ENCODE data around the gene AATK.

Gene AATK

DNA sequence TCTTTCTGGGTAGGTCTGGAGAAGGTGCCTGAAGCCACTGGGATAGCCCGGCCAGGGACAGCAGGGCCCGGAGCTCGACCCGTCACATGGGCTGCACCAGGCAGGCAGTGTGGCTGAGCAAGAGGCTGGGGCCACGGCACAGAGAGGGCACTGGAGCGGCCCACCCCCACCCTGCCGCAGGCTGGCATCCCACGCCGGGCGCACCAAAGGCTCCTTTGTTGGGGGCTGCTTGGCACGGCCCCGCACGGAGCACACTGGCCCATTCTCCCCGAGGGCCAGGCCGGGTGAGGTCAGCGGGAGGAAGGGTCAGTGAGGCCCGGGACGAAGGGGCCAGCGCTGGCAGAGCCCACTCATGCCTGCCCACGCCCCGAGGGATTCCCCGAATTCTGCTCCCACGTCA, 37.2 kb downstream of the AATK start:
- no peak for DNase-seq (ENCODE audit: low spot score)

DNA sequence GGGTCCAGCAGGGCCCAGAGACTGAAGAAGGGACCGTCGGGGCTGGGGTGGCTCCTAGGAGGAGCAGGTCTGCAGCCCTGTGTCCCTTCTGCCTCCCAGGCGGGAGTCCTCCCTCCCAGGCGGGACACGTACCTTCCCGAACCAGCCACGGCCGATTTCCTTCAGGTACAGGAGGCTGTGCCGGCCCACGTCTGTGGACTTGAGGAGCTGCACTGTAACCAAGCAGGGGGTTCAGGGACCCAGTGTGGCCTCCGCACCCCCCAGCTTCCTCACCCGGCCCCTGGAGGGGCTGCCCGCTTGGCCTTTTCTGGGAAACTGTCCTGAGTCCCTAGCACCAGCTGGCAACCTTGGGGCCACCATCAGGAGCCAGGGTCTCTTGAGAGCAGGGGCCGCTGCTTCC, 37.7 kb downstream of the AATK start:
- no peak for DNase-seq (ENCODE audit: low spot score)

DNA sequence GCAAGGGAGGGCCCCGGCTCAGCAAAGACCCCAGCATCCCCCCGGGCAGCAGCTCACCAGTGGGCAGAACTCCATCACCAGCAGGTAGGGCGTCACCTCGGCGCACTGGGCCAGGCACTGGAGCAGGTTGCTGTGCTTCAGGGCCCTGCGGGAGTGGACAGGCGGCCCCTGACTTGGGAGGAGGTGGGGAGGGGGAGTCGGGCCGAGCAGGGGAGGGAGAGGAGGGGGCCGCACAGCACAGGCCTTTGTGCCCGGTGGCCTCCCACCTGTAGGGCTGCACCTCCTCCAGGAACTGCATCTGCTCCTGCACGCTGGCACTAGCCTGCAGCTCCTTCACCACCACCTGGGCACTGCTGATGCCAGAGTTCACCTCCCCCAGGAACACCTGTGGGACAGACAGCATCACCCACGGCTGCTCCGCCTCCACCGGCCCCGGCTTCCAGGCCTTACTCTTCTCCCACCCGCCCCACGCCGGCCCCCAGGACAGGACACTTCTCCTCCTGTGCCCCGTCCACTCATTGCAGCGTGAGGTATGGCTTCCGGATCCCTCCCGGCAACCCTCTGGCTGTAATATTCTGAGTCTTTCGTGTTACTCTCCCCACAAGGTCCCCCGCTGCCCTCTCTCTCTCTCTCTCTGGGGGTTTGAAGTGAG, 38.4 kb downstream of the AATK start:
- DNase-seq (ENCODE audit: low spot score): no peak

DNA sequence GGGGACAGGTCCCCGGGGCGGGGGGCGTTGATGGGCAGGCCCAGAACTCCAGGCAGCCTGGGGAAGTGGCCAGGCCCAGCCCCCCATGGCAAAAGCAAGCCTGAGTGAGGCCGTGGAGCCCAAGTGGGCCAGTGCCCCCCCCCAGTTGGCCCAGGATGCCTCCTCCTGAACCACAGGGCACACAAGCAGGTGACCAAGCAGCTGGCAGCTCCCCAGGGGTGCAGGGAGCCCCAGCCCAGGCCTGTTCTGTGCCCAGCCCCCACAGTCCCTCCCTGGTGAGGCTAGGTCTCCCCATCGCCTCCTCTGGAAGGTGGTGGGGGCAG, 38.9 kb downstream of the AATK start:
- DNase-seq (ENCODE audit: low spot score): no peak

DNA sequence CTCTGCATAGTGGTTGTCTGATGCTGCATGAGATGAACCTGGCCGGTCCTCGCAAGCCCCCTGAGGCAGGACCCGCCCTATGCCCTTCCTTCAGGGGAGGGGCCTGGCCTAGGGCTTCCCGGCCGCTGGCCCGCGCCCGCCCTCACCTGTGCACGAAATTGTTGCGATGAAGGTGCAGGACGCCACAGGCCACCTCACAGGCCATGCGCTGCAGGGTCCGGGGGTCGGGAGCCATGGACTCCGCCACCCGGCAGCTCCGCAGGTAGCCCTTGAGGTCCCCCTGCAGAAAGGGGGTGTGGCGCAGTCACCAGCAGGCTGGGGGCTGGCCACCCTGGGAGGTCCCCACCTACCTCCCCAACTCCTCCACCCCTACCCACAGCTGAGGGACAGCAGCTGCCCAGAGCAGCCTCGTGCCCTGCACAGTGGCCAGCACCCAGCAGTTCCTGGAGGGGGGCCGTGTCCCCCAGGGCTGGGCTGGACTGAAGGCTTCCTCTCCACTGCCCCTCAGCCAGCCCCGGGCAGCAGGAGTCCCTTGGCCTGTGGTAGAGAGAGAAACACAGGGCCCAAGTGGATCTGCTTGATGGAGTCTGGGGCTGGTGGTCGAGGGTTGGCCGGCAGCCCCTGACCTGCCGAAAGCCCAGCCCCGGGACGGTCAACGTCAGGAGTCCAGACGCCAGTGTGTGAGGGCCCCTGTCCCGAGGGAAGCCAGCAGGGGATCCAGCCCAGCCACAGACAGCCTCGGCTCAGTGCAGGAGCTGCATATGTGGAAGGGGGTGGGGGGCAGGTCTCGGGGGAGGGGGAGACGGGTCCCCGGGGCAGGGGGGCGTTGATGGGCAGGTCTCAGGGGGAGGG, 39.5 kb downstream of the AATK start:
- DNase-seq (ENCODE audit: low spot score): no peak

DNA sequence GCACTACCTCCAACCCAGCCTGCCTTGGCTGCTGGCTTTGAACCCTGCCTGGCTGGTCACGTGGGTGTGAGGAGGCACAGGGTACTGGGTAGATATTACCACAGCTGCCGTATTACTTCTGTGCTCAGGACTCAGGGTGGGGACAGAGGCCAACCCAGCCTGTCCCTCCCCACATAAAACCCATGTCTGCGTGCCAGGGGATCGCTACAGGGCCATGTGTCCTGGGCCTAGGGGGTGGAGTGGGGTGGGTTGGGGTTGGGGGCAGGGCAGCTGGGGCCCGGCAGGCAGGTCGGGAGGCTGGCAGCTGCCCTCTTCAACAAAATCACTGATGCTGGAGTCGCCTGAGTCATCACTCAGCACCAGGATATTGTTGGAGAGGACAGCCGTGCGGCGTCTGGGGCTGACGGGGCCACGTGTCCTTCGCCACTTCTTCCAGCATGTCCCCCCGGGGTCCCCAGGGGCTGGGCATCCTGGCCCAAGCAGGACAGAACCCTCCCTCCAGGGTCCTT, 40.4 kb downstream of the AATK start:
- no peak for DNase-seq (ENCODE audit: low spot score)

DNA sequence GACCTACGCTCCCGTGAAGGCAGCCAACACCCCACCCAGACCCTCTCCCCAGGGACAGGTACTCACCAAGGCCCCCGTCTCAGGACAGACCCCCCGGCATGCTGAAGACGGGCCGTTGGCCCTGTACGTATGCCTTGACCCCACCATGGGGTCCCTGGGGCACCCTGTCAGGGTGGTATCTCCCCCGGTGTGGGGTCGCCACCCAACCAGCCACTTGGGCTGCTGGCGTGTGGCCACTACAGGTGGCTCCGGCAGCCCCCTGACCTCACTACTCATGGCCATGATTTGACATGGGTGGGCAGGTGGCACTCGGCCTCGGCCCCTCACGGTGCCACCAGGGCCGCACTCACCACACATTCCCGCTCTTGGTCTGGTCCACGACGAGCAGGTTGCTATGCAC, 41.6 kb downstream of the AATK start:
- DNase-seq (ENCODE audit: low spot score): no peak

DNA sequence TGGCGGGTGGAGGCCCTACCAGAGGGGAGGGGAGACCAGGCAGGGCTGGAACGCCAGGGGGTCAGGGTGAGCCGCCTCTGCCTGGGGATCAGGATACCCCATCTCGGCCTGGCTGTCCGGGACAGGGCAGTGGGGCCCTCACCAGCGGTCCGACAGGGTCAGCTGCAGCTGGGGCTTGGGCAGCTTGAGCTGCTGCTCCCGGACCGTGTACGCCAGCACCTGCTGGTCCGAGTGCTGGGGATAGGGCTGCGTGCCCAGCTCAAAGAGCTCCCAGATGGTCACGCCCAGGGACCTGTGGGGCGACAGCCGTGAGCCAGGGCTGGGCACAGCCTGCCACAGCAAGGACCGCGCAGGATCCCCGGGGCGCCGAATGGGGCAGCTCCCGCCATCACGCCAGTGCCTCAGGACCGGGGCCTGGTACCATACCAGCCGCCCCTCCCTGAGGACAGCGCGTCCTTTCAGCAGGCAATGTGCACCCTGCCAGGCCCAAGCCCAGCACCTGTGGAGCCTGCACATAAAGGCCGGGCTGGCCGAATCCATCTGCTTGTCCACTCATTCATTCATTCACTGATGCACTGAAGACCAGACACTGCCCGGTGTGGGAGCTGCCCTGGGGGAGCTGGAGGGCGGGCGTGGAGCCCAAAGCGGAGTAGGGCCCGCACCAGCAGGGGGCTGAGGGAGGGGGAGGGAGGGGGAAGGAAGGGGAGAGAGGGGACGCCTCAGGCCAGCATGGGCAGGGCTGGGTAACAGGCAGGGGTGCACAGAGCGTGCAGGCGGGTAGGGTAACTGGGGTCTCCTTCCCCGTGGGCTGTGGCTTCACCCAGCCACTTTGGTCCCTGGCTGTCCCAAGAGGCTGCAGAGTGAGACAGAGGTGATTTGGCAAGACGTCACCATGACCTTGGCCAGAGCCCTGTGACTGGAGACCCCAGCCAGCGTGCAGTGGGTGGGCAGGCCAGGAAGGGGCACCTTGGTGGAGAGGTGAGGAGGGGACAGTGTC, 42.7 kb downstream of the AATK start:
- DNase-seq (ENCODE audit: low spot score): no peak

DNA sequence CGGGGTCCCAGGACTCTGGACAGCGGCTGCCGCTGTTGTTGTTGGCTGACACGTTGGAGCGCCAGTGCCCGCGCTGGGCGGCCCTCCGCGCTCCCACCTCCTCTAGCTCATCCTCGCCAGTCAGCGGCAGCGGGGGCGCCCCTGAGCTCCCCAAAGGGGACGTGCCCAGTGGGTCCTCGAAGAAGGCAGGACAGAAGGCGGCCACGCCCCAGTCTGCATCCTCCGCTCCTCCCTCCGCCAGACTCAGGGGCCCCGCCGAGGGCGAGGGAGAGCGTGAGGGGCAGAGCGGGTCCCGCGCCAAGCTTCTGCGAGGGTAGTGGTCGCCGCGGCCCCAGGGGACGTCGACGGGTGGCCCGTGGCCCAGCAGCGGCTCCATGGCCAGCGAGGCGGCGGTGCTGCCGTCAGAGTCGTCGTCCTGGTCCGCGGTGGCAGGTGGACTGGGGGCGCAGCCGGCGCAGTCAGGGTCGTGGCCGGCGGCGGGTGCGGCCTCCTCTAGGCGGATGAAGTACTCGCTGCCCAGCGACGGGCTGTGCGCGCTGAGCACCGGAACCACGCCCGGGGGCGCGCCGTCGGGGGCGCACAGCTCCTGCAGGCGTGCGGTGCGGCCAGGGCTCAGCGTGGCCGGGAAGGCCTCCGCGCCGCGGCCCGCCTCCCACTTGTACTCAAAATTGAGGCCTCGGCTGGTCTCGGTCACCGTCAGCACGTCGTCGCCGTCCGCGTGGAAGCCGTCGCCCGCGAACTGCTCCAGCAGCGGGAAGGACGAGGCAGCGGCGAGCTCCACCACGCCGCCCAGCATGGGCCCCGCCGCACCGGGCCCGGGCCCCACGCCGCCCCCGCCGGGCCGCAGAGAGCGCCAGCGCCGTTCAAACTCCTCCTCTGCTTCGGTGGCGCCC, 43.9 kb downstream of the AATK start:
- DNase-seq (ENCODE audit: low spot score): no peak

DNA sequence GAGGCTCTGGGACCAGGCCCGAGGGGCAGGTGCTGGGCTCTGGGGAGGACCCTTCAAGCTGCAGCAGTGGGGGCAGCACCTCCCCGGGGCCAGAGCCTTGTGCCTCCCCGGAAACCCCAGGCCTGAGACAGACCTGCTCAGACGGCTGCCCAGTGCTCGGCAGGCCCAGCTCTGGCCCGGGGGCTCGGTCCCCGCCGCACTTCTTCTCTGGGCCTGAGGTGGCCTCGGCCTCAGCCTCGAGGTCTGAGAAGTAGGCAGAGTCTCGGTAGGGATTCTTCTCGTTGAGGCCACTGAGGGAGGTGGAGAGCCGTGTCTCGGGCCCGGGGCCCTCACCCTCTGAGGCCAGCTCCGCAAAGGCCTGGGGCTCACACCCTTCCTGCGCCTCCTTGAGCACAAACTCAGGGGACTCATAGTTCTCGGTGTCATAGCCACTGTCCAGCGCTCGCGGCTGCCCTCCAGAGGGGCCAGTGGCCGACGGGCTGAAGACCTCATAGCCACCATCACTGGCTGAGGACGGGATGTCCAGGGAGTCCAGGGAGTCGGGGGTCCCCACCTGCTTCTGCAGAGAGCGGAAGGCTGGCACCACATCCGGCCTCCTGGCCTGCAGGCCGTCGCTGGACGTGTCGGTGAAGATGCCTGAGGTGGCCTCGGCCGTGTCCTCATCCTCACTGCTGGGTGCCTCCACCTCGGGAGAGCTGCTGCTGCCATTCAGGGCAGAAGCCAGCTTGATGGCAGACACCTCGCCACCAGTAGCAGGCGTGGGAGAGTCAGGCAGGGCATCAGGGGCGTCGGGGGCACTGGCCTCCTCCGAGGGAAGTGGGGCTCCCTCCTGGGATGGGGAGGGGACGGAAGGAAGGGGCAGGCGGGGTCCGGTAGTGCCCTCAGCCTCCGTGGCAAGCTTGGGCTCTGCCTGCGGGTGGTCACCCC, 45.1 kb downstream of the AATK start:
- DNase-seq (ENCODE audit: low spot score): no peak

DNA sequence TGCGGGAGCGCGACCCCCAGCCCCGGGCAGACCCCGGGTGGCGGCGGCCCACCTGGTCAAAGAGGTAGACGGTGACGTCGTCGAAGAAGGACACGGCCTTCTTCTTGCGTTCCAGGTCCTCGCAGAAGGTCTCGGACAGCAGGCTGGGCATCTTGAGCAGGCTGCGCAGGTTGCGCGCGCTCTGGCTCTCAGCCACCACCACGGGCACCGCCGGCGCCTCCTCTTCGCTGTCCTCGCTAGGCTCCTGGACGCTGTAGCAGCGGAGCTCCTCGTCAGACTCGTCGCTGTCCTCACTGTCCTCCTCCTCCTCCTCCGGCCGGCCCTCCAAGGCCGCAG, 45.9 kb downstream of the AATK start:
- no peak for DNase-seq (ENCODE audit: low spot score)

DNA sequence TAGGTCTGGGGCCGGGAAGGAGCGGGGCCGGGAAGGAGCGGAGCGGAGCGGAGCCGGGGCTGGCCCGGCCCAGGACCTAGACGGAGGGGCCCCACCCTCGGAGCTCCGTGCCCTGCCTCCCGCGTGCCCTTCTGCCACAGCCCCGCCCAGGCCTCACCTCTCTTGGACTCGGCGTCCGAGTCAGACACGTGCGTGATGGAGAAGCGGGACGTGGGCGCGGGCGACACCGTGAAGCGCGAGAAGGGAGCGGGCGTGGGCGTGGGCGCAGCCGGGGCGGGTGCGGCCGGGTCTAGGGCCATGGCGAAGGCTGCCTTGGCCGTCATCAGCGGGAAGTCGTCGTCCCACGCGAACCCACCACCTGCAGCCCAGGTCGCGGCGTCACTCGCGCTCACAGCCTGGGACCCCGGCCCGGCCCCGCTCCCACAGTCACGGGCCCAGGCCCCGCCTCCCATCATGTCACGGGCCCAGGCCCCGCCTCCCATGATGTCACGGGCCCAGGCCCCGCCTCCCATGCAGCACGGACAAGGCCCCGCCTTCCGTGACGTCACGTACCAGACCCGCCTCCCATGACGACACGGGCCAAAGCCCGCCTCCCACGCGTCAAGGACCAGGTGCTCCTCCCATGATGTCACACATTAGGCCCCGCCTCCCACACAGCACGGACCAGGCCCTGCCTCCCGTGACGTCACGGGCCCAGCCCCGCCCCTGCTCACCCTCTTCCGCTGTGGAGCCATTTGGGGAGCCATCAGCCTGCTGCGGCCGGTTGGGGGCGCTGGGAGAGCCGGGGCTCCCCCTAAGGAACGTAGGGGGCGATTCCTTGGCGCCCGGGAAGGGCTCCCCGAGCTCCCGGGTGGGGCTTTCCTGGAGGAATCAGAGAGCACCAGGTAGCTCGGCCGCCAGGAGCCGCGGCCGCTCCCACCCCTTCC, 46.5 kb downstream of the AATK start:
- peak; percentile 45 for DNase-seq (ENCODE audit: low spot score)

DNA sequence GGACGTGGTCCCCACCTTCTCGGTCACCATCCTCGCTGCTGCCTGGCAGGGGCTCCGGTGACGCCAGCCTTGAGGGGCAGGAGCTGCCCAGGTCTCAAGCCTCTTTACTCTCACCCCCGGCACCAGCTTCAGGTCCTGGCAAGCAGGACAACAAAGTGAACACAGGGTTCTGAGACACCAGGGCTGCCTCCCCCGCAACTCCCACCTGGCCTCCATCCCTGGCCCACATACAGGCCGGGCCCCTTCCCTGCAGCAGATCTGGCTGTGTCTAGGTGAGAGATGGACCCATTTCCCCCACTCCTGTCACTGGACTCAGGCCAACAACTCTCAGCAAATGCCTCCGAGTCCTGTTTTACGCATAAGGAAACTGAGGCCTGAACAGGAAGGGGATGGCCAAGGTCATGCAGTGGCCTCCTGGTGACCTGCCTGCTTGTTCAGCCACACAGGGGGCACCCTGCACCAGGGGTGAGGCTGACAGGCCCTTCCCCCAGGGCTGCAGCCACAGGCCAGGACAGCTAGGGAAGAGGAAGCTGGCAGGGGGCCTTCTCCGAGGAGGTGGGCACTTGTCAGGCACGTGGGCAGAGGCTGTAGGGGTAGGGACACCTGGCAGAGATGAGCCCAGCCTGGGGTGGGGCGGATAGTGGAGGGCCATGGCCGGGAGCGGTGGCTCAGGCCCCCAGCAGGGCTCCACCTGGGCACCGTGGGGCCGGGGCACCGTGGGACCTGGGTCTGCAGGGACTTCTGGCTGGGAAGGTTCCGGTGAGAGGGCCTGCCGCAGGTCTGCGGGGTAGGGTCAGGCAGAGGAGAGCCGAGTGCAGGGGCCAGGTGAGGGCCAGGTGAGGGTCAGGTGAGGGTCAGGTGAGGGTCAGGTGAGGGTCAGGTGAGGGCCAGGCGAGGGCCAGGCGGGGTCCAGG, 47.5 kb downstream of the AATK start:
- DNase-seq (ENCODE audit: low spot score): no peak

DNA sequence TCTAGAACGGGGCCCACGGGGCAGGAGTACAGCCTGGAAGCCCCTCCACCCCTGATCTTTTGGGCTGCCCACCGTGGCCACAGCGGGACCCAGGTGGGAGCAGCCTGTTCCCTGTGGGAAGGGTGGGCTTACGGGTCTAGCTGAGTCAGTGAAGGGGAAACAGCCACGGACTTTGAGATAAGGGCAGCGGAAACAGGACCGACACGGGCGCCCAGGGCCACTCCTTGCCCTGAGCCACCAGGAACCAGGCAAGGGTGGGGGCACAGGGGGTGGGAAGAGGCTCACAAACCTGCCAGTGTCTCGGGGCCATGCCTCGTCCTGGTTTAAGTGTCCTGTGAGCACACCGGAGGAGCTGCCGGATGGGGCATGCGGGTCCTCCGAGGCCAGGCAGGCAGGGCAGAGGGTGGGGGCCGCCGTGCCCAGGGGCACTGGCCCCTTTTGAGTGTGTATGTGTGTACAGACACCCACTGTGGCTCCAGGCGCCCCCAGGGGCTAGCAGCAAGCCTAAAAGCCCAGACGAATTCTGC, 48.3 kb downstream of the AATK start:
- DNase-seq (ENCODE audit: low spot score): no peak

DNA sequence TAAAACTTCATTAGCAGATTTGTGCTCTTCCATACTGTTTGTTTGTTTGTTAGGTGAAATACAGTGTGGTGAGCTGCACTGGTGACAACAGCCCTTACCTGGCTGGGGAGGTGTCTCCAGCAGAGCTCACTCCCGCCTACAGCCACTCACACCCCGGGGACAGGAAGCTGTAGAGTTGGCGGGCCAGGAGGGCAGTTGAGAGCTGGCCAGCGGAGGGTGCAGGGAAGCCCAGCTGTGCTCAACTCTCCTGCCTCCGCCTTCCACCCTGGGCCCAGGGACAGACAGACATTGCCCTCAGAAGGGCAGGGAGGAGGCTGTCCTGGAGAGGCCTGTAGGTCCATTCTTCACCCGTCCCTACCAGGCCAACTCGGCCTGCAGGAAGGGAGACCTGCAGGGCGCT, 49.3 kb downstream of the AATK start:
- no peak for DNase-seq (ENCODE audit: low spot score)

DNA sequence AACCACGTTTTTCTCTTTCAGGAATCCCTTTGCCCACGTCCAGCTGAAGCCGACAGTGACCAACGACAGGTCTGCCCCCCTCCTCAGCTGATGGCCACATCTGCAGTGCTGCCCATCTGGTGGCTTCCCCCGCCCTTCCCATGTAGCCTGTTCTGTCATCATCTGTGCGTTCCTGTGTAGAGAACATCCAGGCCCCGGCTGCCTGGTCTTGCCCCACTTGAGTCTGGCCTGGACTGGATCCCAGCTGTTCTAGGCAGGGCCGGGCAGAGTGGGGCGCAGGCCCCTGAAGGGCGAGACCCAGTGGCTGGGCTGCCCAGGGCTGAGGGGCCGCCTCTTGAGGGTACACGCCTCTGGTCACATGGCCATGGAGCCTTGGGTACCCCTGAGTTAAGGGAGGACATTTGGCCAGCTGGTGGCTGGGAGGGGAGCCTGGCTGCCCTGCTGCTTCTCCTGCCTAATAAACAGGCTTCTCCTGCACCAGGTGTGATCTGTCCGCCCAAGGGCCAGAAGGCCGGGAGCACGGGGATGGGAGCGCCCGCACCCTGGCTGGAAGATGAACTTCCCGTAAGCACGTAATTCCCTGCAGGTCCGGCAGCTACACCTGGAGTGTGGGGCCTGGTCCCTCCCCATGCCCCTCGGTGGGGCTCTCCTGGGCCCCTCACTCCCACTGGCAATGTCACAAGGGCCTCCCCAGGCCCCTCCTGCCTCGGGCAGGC, 50.1 kb downstream of the AATK start:
- DNase-seq (ENCODE audit: low spot score): no peak

DNA sequence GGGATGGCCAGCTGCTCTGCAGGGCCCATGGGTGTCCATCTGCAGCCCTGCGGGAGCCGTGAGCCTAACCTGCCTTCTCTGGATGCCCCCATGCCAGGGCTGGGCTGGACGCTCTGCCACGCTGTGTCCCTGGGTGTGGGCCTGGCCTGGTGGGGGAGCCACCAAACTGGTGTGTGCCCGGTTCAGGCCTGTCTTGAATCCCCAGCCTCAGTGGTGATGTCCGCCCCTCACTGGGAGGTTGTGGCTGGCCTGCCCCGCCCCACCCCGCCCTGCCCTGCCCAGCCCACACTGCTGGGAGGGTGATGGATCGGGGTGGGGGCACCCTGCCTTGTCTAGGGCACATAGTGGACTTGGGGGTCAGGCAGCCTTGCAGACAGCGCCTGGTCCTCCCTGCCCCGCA, 50.8 kb downstream of the AATK start:
- DNase-seq (ENCODE audit: low spot score): no peak

All from CD4-positive, alpha-beta T cell treated with Interleukin-6 at 100 ng/mL for 8 hours (primary cell).